ENCODE results near the gene CFAP91. TPM values are rescaled to one million over a fixed set of nuclear protein-coding genes. Genes with fewer than 3 reads are reported as not detected.

Gene CFAP91
- total and polyA plus RNA-seq, 9 of the 15 experiments (the other 6 are each of a cell fraction or from before 2014, with no cell fraction given), result not detected

- TF ChIP-seq ZNF511 (CRISPR knock-in tag; IDR thresholded peaks at IDR 0.05) (no peak), ZNF785 (CRISPR knock-in tag; IDR thresholded peaks at IDR 0.05) (no peak), ZNF431 (CRISPR knock-in tag; IDR thresholded peaks at IDR 0.05) (no peak), THAP12 (CRISPR knock-in tag; IDR thresholded peaks at IDR 0.05) (no peak), NFE2L1 (tag; IDR thresholded peaks at IDR 0.05; ENCODE audit: borderline replicate concordance, low read depth) (no peak), NCOA6 (IDR thresholded peaks at IDR 0.05) (no peak), NFATC3 (IDR thresholded peaks at IDR 0.05) (no peak), THRB (CRISPR knock-in tag; conservative IDR thresholded peaks at IDR 0.05) (no peak), HOXB6 (CRISPR knock-in tag; IDR thresholded peaks at IDR 0.05; ENCODE audit: borderline replicate concordance) (no peak), RERE (CRISPR knock-in tag; IDR thresholded peaks at IDR 0.05; ENCODE audit: borderline replicate concordance) (no peak), ZNF146 (CRISPR knock-in tag; IDR thresholded peaks at IDR 0.05; ENCODE audit: unreplicated experiment) (no peak), MAFG (tag; conservative IDR thresholded peaks at IDR 0.05) (peak; percentile 55), NR2C2 (CRISPR knock-in tag; IDR thresholded peaks at IDR 0.05) (no peak), NR2C2 (tag; IDR thresholded peaks at IDR 0.05) (0 out of 2 replicates have a peak, but pooled peaks have one; percentile 41), ZNF316 (IDR thresholded peaks at IDR 0.05) (peak; percentile 78), ARID1B (IDR thresholded peaks at IDR 0.05) (peak; percentile 11; the same call in 1 of the 2 replicates), NFE2 (IDR thresholded peaks at IDR 0.05; ENCODE audit: low read depth) (0 out of 2 replicates have a peak, but pooled peaks have one; percentile 29)
Measured at GRCh38 chr3:119657887-119658702, 44.7 kb upstream of the CFAP91 start (continued).
